K562 (cell line): ENCODE results near the gene ITGA7. TPM values are rescaled to one million over a fixed set of nuclear protein-coding genes. Genes with fewer than 3 reads are reported as not detected.

Experiments
- ATAC-seq: fragments of 200-7000 bp; cut with Tn5 transposase; 3 replicates; pipeline ENCODE4 v1.9.1; 2020; ENCODE audit warnings: moderate library complexity
- BruUV-seq: library from RNA; stranded (reverse); fragments of 400-500 nt; replicated peaks from 2 replicates; lab custom pipeline; 2021; lab: Mats Ljungman, UMichigan
- CTCF ChIA-PET: fragments of 300-600 bp; formaldehyde crosslinking; extraction: SDS; loops from one replicate; lab custom pipeline; 2021; ENCODE audit warnings: low intra/inter-chr PET ratio; lab: Yijun Ruan, JAX
- POLR2A ChIA-PET: fragments of 300-600, 350-650 bp; sonication (Branson Sonifier 250); formaldehyde crosslinking; extraction: SDS; loops from one replicate; lab custom pipeline; 2021; ENCODE audit warnings: antibody characterized with exemption, inconsistent platforms; lab: Yijun Ruan, JAX
- DNase-seq, 4 experiments: peaks; one replicate each; pipeline versions ENCODE4 v3.0.0 to v3.0.0-alpha.2; 2011 to 2018; ENCODE audit warnings: low spot score in 3 of 4, mixed read lengths in 3 of 4; ENCODE audit errors: extremely low read depth in 1 of 4
- FAIRE-seq: peaks from 2 replicates; lab custom pipeline; 2011; peaks lifted over from hg19 to GRCh38; lab: Jason Lieb, UNC
- H2AFZ ChIP-seq: 2 replicates; pipeline ENCODE4 v1.6.0; 2011; ENCODE audit warnings: low read depth, low read length, control low read depth, inconsistent platforms
- H3K27ac ChIP-seq: fragments of 200-600 bp; 3 replicates; pipeline ENCODE4 v1.8.0; 2011; ENCODE audit warnings: low read depth, mild to moderate bottlenecking, control low read depth, inconsistent platforms, low read length, moderate library complexity, mixed read lengths; ENCODE audit errors: extremely low read depth
- H3K27me3 ChIP-seq, 2 experiments: fragments of 300-600 bp in 1 of 2; 2 replicates in 1 of 2; 3 replicates in 1 of 2; pipeline versions ENCODE4 v1.6.0 to v1.8.0; 2011; ENCODE audit warnings: inconsistent platforms in 2 of 2, low read length in 2 of 2, mild to moderate bottlenecking in 1 of 2, mixed read lengths in 1 of 2, moderate library complexity in 1 of 2; ENCODE audit not compliant: control insufficient read depth in 2 of 2, insufficient read depth in 2 of 2
- H3K36me3 ChIP-seq: fragments of 300-600 bp; 3 replicates; pipeline ENCODE4 v1.8.0; 2011; ENCODE audit warnings: mild to moderate bottlenecking, low read length, inconsistent platforms; ENCODE audit not compliant: control insufficient read depth, insufficient read depth
- H3K4me1 ChIP-seq, 2 experiments: fragments of 200-600 bp in 1 of 2; replicated peaks in 1 of 2; 2 replicates in 1 of 2; 3 replicates in 1 of 2; pipeline versions ENCODE4 v1.5.1 to v1.8.0; 2011; ENCODE audit warnings: inconsistent platforms in 2 of 2, low read length in 2 of 2, mild to moderate bottlenecking in 1 of 2, mixed read lengths in 1 of 2, moderate library complexity in 1 of 2; ENCODE audit not compliant: control insufficient read depth in 2 of 2, insufficient read depth in 2 of 2
- H3K4me2 ChIP-seq: 2 replicates; pipeline ENCODE4 v1.6.1; 2011; ENCODE audit warnings: low read length, control low read depth, inconsistent platforms, mixed read lengths; ENCODE audit not compliant: insufficient read depth
- H3K4me3 ChIP-seq: fragments of 200-600 bp; sonication (generic), shearing (Covaris generic); 2 replicates; pipeline ENCODE4 v1.5.1; 2016; ENCODE audit warnings: control low read depth, inconsistent platforms
- H3K79me2 ChIP-seq: fragments of 200-600 bp; 3 replicates; pipeline ENCODE4 v1.8.0; 2011; ENCODE audit warnings: low read length, inconsistent platforms; ENCODE audit not compliant: control insufficient read depth, insufficient read depth
- H3K9ac ChIP-seq, 2 experiments: 2 replicates each; pipeline versions ENCODE4 v1.6.0 to v1.6.1; 2011; ENCODE audit warnings: low read depth in 2 of 2, low read length in 2 of 2, control low read depth in 1 of 2, inconsistent platforms in 1 of 2, mild to moderate bottlenecking in 1 of 2, mixed read lengths in 1 of 2; ENCODE audit not compliant: insufficient read depth in 1 of 2
- H3K9me1 ChIP-seq: one replicate; pipeline ENCODE4 v1.6.0; 2011; ENCODE audit warnings: inconsistent platforms, mild to moderate bottlenecking, low read length, moderate library complexity; ENCODE audit not compliant: control insufficient read depth, insufficient read depth
- H3K9me3 ChIP-seq: replicated peaks from 2 replicates; pipeline ENCODE4 v1.5.1; 2011; ENCODE audit warnings: low read depth, low read length, inconsistent platforms; ENCODE audit not compliant: control insufficient read depth, insufficient read depth
- H4K20me1 ChIP-seq: replicated peaks from 2 replicates; pipeline ENCODE4 v1.6.1; 2011; ENCODE audit warnings: low read length, inconsistent platforms, mixed read lengths; ENCODE audit not compliant: control insufficient read depth, insufficient read depth
- EGR1 ChIP-seq: fragments of 450-650 bp; conservative IDR thresholded peaks from 2 replicates; pipeline ENCODE4 v1.6.1; 2017; ENCODE audit warnings: mild to moderate bottlenecking
- MAX ChIP-seq: sonication (generic); formaldehyde crosslinking; IDR thresholded peaks from 2 replicates; pipeline ENCODE4 v1.9.0; 2022; ENCODE audit warnings: mild to moderate bottlenecking, missing genetic modification reagents
- WGBS: fragments of 100-300 bp; shearing (Covaris generic); methylation state at CpG from one replicate; pipeline ENCODE4 v1.1.6; 2016; ENCODE audit warnings: low coverage, mixed read lengths; ENCODE audit not compliant: insufficient coverage; ENCODE audit errors: missing lambda C conversion rate; 5-methylcytosine and 5-hydroxymethylcytosine counted together
- in situ Hi-C: fragments of 300-500 bp; cut with MboI; formaldehyde crosslinking; loops from 4 replicates; pipeline ENCODE4 v1.15.0; 2018; ENCODE audit warnings: inconsistent platforms, mixed read lengths
- intact Hi-C: fragments of 100-400 bp; cut with micrococcal nuclease; formaldehyde crosslinking; loops from 2 replicates; pipeline ENCODE4 v1.14.2; 2022
- polyA plus RNA-seq, 8 experiments: library from polyadenylated mRNA; depleted of rRNA in 4 of 8; stranded (reverse) in 5 of 8; unstranded in 3 of 8; fragments of >200 nt; fragmentation: Nextera tagmentation in 2 of 8; fragmentation: Illumina TruSeq in 1 of 8; extraction: Ambion mirVana in 2 of 8; extraction: Trizol in 1 of 8; gene quantifications; 2 replicates each; pipeline versions ENCODE4 v1.2.1 to v1.2.3, GENCODE V29; 2011 to 2014; ENCODE audit warnings: inconsistent platforms in 1 of 8, missing spikeins in 1 of 8
- total RNA-seq, 7 experiments: library from RNA; depleted of rRNA in 6 of 7; stranded (reverse); fragments of >200 nt in 6 of 7; fragmentation: Illumina TruSeq in 2 of 7; extraction: Trizol in 2 of 7; gene quantifications; 2 replicates each; pipeline versions ENCODE4 v1.2.1 to v1.2.3, GENCODE V29; 2011 to 2021; ENCODE audit warnings: low replicate concordance in 1 of 7

The ITGA7 gene
- total and polyA plus RNA-seq, 9 of the 15 experiments (the other 6 are each of a cell fraction or from before 2014, with no cell fraction given), result 0.11 to 2.3 (median 0.56) TPM; not detected in 1

- no TSS peak for BruUV-seq
- Histone ChIP-seq H3K9ac (peak overlapping the region in 1 of 2 experiments; percentile 31; a peak in 1 of 4 replicates), H3K9me3 (no peaks in the 10 kb centered on the region), H3K27ac (0 out of 3 replicates have a peak overlapping the region, but pooled peaks have one; percentile 9), H3K4me3 (no peak overlapping the region), H3K79me2 (peaks cover 6% of the 10 kb centered on the region; the same call in 2 of the 3 replicates), H3K4me1 (peaks cover 19 to 22% of the 10 kb centered on the region in 2 experiments; a peak in 4 of 5 replicates), H3K27me3 (no peaks in the 10 kb centered on the region), H3K4me2 (no peak overlapping the region)
- no peak for FAIRE-seq
- 43% methylated on average over 2 of the region's 4 CpGs for WGBS
- in situ Hi-C loops (no loop called here), intact Hi-C loops (no loop called here)
- POLR2A ChIA-PET, result interaction anchor here (1.1 to 2.8 kb wide), 2 partner anchors 9 to 11 kb away, joined by 3 to 11 read pairs; partner anchors contain the start of gene CD63
- DNase-seq, result no peak
- no peak for TF ChIP-seq MAX (CRISPR knock-in tag)
- peak; percentile 47 for TF ChIP-seq EGR1
- TF ChIP-seq, all 486 proteins: peak for 1
- no peaks in the 10 kb centered on the region; the same call in 2 of the 3 replicates for H3K36me3 ChIP-seq
- H4K20me1 ChIP-seq, result no peaks in the 10 kb centered on the region
- no peaks in the 10 kb centered on the region for H3K9me1 ChIP-seq
- CTCF ChIA-PET, result no interaction called here
- H2AFZ ChIP-seq, result no peak overlapping the region
- ATAC-seq, result no peak
Observed at GRCh38 chr12:55718015-55718414, 10.3 kb upstream of the ITGA7 start.
